Liver (tissue), 9 donors: ENCODE data around the gene KCNQ1. TPM values are rescaled to one million over a fixed set of nuclear protein-coding genes. Genes with fewer than 3 reads are reported as not detected.

Experiments used
- DNase-seq: peaks from one replicate; pipeline ENCODE4 v3.0.0-alpha.2; 2017; ENCODE audit warnings: low spot score
- H3K27ac ChIP-seq, 2 donors: one replicate each; pipeline ENCODE4 v1.7.0; 2013; ENCODE audit warnings: inconsistent platforms in 2 of 2, low read length in 2 of 2, control low read depth in 1 of 2, low read depth in 1 of 2, mild to moderate bottlenecking in 1 of 2
- H3K27me3 ChIP-seq, 4 donors: one replicate each; pipeline versions ENCODE4 v1.6.1 to v1.7.0; 2013; ENCODE audit warnings: low read length in 3 of 4, inconsistent platforms in 1 of 4, mild to moderate bottlenecking in 1 of 4, moderate library complexity in 1 of 4; ENCODE audit not compliant: control insufficient read depth in 4 of 4, insufficient read depth in 4 of 4
- H3K36me3 ChIP-seq, 4 donors: one replicate each; pipeline versions ENCODE4 v1.6.1 to v1.7.0; 2013; ENCODE audit warnings: low read length in 3 of 4, mild to moderate bottlenecking in 3 of 4, low read depth in 1 of 4, moderate library complexity in 1 of 4; ENCODE audit not compliant: control insufficient read depth in 4 of 4, insufficient read depth in 3 of 4
- H3K4me1 ChIP-seq, 4 donors: one replicate each; pipeline versions ENCODE4 v1.6.1 to v1.7.0; 2013; ENCODE audit warnings: low read length in 3 of 4, mild to moderate bottlenecking in 3 of 4, moderate library complexity in 1 of 4; ENCODE audit not compliant: control insufficient read depth in 4 of 4, insufficient read depth in 4 of 4
- H3K4me3 ChIP-seq, 3 donors: one replicate each; pipeline versions ENCODE4 v1.6.1 to v1.7.0; 2013; ENCODE audit warnings: low read length in 3 of 3, control low read depth in 1 of 3, low read depth in 1 of 3, mild to moderate bottlenecking in 1 of 3
- H3K9ac ChIP-seq, 2 donors: one replicate each; pipeline ENCODE4 v1.7.0; 2013; ENCODE audit warnings: low read length in 2 of 2, mild to moderate bottlenecking in 2 of 2, moderate library complexity in 2 of 2, control low read depth in 1 of 2, low read depth in 1 of 2
- H3K9me3 ChIP-seq, 4 donors: one replicate each; pipeline versions ENCODE4 v1.6.1 to v1.7.0; 2013; ENCODE audit warnings: low read length in 3 of 4; ENCODE audit not compliant: control insufficient read depth in 4 of 4
- EGR1 ChIP-seq, 2 donors: IDR thresholded peaks; 2 replicates each; pipeline ENCODE4 v1.6.1; 2016 to 2018; ENCODE audit warnings: antibody characterized with exemption in 2 of 2, low read depth in 2 of 2
- FOXA1 ChIP-seq: IDR thresholded peaks from 2 replicates; pipeline ENCODE4 v1.6.1; 2016; ENCODE audit warnings: antibody characterized with exemption
- FOXA2 ChIP-seq: IDR thresholded peaks from 2 replicates; pipeline ENCODE4 v1.6.1; 2016; ENCODE audit warnings: antibody characterized with exemption
- GABPA ChIP-seq, 2 donors: IDR thresholded peaks in 1 of 2; conservative IDR thresholded peaks in 1 of 2; 2 replicates each; pipeline ENCODE4 v1.6.1; 2016; ENCODE audit warnings: antibody characterized with exemption in 2 of 2, mild to moderate bottlenecking in 1 of 2, moderate library complexity in 1 of 2
- HNF4A ChIP-seq, 2 donors: conservative IDR thresholded peaks; 2 replicates each; pipeline ENCODE4 v1.6.1; 2016; ENCODE audit warnings: antibody characterized with exemption in 2 of 2, mild to moderate bottlenecking in 2 of 2
- HNF4G ChIP-seq: IDR thresholded peaks from 2 replicates; pipeline ENCODE4 v1.6.1; 2016; ENCODE audit warnings: antibody characterized with exemption
- NR2F2 ChIP-seq: IDR thresholded peaks from 2 replicates; pipeline ENCODE4 v1.6.1; 2016; ENCODE audit warnings: antibody characterized with exemption
- RAD21 ChIP-seq, 2 donors: IDR thresholded peaks; 2 replicates each; pipeline ENCODE4 v1.6.1; 2016; ENCODE audit warnings: antibody characterized with exemption in 2 of 2, mild to moderate bottlenecking in 2 of 2
- RXRA ChIP-seq, 2 donors: IDR thresholded peaks; 2 replicates each; pipeline ENCODE4 v1.6.1; 2017 to 2018; ENCODE audit warnings: antibody characterized with exemption in 2 of 2, mild to moderate bottlenecking in 1 of 2
- SP1 ChIP-seq: IDR thresholded peaks from 2 replicates; pipeline ENCODE4 v1.6.1; 2018; ENCODE audit warnings: antibody characterized with exemption, mild to moderate bottlenecking
- TAF1 ChIP-seq: conservative IDR thresholded peaks from 2 replicates; pipeline ENCODE4 v1.6.1; 2016; ENCODE audit warnings: antibody characterized with exemption, mild to moderate bottlenecking
- YY1 ChIP-seq: IDR thresholded peaks from 2 replicates; pipeline ENCODE4 v1.6.1; 2016; ENCODE audit warnings: antibody characterized with exemption, mild to moderate bottlenecking
- WGBS: extraction: QIAGEN DNeasy Blood & Tissue Kit; methylation state at CpG from one replicate; pipeline ENCODE4 v1.1.7; 2013; 5-methylcytosine and 5-hydroxymethylcytosine counted together
- polyA plus RNA-seq, 2 donors: library from polyadenylated mRNA; stranded (reverse) in 1 of 2; unstranded in 1 of 2; fragments of 200-250 nt in 1 of 2; fragments of >200 nt in 1 of 2; fragmentation: Nextera tagmentation in 1 of 2; extraction: Ambion mirVana in 1 of 2; gene quantifications; one replicate each; pipeline versions ENCODE4 v1.2.1 to v1.2.3, GENCODE V29; 2013 to 2015
- total RNA-seq, 2 donors: library from RNA; depleted of rRNA; stranded (reverse); fragments of >200 nt; gene quantifications; one replicate each; pipeline ENCODE4 v1.2.3, GENCODE V29; 2014
- TF ChIP-seq, protein P1 (sequence below): fragments of 150-350 bp; IDR thresholded peaks from 2 replicates; pipeline ENCODE4 v1.5.1; 2017; ENCODE audit warnings: improper control_type of control experiment, low read depth, low read length; ENCODE audit not compliant: missing input control
- TF ChIP-seq, protein P2 (sequence below): IDR thresholded peaks from 2 replicates; pipeline ENCODE4 v1.6.1; 2016; ENCODE audit warnings: antibody characterized with exemption
- TF ChIP-seq, protein P3 (sequence below): IDR thresholded peaks from 2 replicates; pipeline ENCODE4 v1.6.1; 2016; ENCODE audit warnings: antibody characterized with exemption
- TF ChIP-seq, protein P4 (sequence below): IDR thresholded peaks from 2 replicates; pipeline ENCODE4 v1.6.1; 2016; ENCODE audit warnings: antibody characterized with exemption, mild to moderate bottlenecking
- TF ChIP-seq, protein P5 (sequence below): IDR thresholded peaks from 2 replicates; pipeline ENCODE4 v1.6.1; 2016; ENCODE audit warnings: antibody characterized with exemption
- donor health status: healthy.
- donor health status: healthy.
- donor health status: healthy.
- donor health status: healthy.
- donor health status: healthy.

The KCNQ1 gene
- total and polyA plus RNA-seq, 4 donors: 0.31 to 2.2 (median 1.5) TPM

DNA sequence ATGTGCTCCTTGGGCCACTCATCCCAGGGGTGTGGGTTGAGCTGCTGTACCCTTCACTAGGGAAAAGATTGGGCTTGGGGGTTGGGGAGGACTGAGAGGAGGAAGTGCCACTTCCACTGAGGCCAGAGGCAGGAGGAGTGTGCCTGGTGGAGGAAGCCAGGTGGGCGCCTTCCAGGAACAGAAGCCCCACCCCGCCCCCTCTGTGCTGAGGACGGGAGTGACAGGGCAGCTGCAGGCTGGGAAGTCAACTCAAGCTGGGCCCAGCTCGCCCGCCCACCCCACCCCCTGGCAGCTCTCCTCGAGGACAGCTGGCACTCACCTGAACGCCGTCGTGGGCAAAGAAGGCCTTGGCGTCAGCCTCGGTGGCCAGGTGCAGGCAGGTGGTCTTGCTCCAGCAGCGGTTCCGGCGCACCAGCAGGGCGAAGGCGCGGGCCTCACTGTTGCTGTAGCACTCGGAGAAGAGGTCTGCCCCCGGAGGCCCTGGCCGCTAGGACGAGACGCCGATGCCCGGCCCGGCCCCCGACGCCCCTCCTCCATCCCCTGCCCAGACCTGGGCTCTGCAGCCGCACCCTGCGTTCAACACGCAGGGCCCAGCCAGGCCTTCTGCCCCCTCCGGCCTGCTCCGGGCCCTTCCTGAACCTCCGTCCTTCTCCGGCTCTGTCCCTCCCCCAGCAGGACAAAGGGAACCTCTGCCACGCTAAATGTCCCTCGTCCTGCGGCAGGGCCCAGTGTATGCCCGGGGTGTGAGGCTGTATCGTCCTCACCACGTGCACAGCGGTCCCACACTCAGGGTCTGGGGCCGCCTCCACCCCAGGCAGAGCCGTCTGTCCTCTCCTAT, 30.8 kb upstream of the KCNQ1 start:
- Histone ChIP-seq H3K27ac (no peak overlapping the region), H3K9ac (no peak overlapping the region), H3K4me3 (no peak overlapping the region), H3K36me3 (no peaks in the 10 kb centered on the region), H3K9me3 (no peaks in the 10 kb centered on the region), H3K4me1 (no peaks in the 10 kb centered on the region), H3K27me3 (no peaks in the 10 kb centered on the region)
- no peak for DNase-seq
- TF ChIP-seq EGR1 (IDR thresholded peaks at IDR 0.05; ENCODE audit: low read depth in 2 of 2) (no peak), NR2F2 (no peak), RAD21 (IDR thresholded peaks at IDR 0.05) (no peak), YY1 (no peak), FOXA1 (no peak), SP1 (no peak), FOXA2 (no peak), GABPA (IDR thresholded peaks at IDR 0.05 in 1 of 2, conservative IDR thresholded peaks at IDR 0.05 in 1 of 2) (no peak), HNF4A (conservative IDR thresholded peaks at IDR 0.05) (no peak)
- TF ChIP-seq, protein P1, sequence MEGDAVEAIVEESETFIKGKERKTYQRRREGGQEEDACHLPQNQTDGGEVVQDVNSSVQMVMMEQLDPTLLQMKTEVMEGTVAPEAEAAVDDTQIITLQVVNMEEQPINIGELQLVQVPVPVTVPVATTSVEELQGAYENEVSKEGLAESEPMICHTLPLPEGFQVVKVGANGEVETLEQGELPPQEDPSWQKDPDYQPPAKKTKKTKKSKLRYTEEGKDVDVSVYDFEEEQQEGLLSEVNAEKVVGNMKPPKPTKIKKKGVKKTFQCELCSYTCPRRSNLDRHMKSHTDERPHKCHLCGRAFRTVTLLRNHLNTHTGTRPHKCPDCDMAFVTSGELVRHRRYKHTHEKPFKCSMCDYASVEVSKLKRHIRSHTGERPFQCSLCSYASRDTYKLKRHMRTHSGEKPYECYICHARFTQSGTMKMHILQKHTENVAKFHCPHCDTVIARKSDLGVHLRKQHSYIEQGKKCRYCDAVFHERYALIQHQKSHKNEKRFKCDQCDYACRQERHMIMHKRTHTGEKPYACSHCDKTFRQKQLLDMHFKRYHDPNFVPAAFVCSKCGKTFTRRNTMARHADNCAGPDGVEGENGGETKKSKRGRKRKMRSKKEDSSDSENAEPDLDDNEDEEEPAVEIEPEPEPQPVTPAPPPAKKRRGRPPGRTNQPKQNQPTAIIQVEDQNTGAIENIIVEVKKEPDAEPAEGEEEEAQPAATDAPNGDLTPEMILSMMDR: no peak
- TF ChIP-seq, protein P2, sequence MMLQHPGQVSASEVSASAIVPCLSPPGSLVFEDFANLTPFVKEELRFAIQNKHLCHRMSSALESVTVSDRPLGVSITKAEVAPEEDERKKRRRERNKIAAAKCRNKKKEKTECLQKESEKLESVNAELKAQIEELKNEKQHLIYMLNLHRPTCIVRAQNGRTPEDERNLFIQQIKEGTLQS: no peak
- 93% methylated on average over 43 of the region's 43 CpGs for WGBS

DNA sequence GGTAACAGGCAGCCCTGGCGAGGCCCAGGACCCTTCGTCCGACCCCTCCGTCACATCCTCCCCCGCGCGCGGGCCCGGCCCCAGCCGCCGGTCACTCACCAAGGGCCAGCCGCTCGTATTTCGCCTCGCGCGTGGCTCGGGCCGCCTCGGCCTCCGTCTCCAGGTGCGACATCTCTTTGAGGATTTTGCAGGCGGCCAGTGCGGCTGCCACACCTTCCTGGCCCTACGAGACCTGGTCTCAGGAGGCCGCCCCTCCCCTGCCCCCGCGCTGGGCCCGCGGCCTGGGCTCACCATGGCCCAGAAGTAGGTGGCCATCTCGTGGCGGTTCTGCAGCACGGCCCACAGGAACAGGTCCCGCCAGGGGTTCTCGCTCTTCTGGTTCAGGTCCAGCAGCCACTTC, 30.2 kb upstream of the KCNQ1 start:
- Histone ChIP-seq H3K9me3 (no peaks in the 10 kb centered on the region), H3K9ac (no peak overlapping the region), H3K27me3 (no peaks in the 10 kb centered on the region), H3K36me3 (no peaks in the 10 kb centered on the region), H3K4me3 (no peak overlapping the region), H3K4me1 (no peaks in the 10 kb centered on the region), H3K27ac (no peak overlapping the region)
- DNase-seq: no peak
- 96% methylated on average over 35 of the region's 35 CpGs for WGBS
- TF ChIP-seq, protein P3, sequence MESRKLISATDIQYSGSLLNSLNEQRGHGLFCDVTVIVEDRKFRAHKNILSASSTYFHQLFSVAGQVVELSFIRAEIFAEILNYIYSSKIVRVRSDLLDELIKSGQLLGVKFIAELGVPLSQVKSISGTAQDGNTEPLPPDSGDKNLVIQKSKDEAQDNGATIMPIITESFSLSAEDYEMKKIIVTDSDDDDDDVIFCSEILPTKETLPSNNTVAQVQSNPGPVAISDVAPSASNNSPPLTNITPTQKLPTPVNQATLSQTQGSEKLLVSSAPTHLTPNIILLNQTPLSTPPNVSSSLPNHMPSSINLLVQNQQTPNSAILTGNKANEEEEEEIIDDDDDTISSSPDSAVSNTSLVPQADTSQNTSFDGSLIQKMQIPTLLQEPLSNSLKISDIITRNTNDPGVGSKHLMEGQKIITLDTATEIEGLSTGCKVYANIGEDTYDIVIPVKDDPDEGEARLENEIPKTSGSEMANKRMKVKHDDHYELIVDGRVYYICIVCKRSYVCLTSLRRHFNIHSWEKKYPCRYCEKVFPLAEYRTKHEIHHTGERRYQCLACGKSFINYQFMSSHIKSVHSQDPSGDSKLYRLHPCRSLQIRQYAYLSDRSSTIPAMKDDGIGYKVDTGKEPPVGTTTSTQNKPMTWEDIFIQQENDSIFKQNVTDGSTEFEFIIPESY: no peak
- no peak for TF ChIP-seq FOXA1
- TF ChIP-seq, protein P4, sequence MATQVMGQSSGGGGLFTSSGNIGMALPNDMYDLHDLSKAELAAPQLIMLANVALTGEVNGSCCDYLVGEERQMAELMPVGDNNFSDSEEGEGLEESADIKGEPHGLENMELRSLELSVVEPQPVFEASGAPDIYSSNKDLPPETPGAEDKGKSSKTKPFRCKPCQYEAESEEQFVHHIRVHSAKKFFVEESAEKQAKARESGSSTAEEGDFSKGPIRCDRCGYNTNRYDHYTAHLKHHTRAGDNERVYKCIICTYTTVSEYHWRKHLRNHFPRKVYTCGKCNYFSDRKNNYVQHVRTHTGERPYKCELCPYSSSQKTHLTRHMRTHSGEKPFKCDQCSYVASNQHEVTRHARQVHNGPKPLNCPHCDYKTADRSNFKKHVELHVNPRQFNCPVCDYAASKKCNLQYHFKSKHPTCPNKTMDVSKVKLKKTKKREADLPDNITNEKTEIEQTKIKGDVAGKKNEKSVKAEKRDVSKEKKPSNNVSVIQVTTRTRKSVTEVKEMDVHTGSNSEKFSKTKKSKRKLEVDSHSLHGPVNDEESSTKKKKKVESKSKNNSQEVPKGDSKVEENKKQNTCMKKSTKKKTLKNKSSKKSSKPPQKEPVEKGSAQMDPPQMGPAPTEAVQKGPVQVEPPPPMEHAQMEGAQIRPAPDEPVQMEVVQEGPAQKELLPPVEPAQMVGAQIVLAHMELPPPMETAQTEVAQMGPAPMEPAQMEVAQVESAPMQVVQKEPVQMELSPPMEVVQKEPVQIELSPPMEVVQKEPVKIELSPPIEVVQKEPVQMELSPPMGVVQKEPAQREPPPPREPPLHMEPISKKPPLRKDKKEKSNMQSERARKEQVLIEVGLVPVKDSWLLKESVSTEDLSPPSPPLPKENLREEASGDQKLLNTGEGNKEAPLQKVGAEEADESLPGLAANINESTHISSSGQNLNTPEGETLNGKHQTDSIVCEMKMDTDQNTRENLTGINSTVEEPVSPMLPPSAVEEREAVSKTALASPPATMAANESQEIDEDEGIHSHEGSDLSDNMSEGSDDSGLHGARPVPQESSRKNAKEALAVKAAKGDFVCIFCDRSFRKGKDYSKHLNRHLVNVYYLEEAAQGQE: no peak
- TF ChIP-seq, protein P5, sequence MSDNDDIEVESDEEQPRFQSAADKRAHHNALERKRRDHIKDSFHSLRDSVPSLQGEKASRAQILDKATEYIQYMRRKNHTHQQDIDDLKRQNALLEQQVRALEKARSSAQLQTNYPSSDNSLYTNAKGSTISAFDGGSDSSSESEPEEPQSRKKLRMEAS: no peak
- no peak for TF ChIP-seq HNF4G
- no peak for TF ChIP-seq YY1
- TF ChIP-seq TAF1: no peak
- no peak for TF ChIP-seq GABPA (IDR thresholded peaks at IDR 0.05 in 1 of 2, conservative IDR thresholded peaks at IDR 0.05 in 1 of 2)
- TF ChIP-seq EGR1 (IDR thresholded peaks at IDR 0.05; ENCODE audit: low read depth in 2 of 2): no peak
- TF ChIP-seq SP1: no peak
- no peak for TF ChIP-seq RXRA (IDR thresholded peaks at IDR 0.05)
- no peak for TF ChIP-seq FOXA2
- TF ChIP-seq, protein P1: no peak
